ENCODE measurements around the gene SUSD3.

The SUSD3 gene

DNA sequence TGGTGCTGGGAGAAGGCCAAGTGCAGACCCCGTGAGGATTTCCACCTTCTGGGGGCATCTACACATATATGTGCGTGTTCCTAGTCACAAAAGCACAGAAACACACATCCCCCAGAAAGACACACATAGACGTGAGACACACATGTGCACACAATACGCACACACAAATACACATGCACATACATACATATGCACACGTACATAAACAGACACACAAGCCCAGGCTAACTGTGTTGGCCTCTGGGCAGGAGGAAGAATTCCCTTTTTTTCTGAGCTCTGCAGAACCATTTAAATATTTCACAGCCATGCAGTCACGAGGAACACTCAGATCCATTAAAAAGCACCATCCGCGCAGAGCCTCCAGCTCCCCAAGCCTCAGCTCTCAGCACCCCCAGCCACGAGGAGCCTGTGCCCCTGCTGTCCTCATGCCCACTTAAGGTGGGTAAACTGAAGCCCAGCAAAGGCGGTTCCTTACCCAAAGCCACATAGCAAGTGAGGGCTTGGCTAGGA lies 70.3 kb downstream of the SUSD3 start:
- Histone ChIP-seq H3K4me1 (peaks cover 77 to 96% (median 84%) of the 10 kb centered on the region in 10 experiments), H4K20me1 (peaks cover 0 to 86% (median 70%) of the 10 kb centered on the region in 11 experiments; a peak in 15 of 22 replicates), H3K36me3 (peaks cover 20 to 83% (median 35%) of the 10 kb centered on the region in 11 experiments), H3K4me2 (peak overlapping the region; percentile 82 to 100 (median 98)), H3K9me3 (replicated peaks in 1 of 11) (no peaks in the 10 kb centered on the region), H3K27me3 (no peaks in the 10 kb centered on the region), H3K27ac (peak overlapping the region; percentile 52 to 94 (median 75); a peak in 13 of 22 replicates), H3K9ac (peak overlapping the region; percentile 6 to 97 (median 67); a peak in 16 of 22 replicates), H3K4me3 (peak overlapping the region in 2 of 10 experiments; percentile 10 to 94; a peak in 4 of 20 replicates)
- no peak for TF ChIP-seq Cebpa-rat (IDR thresholded peaks at IDR 0.05)

DNA sequence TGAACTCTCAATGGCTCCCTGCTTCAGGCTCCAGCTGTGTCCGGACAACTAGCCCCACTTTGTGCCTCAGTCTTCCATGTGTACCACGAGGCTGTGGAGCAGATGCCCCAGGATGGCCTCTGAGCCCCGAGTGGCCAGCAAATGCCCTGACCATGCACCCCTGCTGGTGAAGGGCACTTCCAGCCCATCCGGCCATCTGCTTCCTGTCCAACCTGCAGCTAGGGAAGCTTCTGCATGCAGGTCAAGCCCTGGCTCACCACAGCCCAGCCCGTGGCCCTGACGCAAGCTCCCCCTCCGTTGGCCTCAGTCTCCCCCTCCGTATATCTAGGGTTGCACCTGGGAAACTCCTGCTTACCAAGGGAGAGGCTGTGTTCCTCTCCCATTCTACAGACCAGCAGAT lies 70.8 kb downstream of the SUSD3 start:
- no peaks in the 10 kb centered on the region for H3K27me3 ChIP-seq
- peak overlapping the region in 9 of 11 experiments; percentile 4 to 96 (median 81); a peak in 12 of 22 replicates for H3K27ac ChIP-seq
- H3K9me3 ChIP-seq (replicated peaks in 1 of 11): no peaks in the 10 kb centered on the region
- TF ChIP-seq Cebpa-rat (IDR thresholded peaks at IDR 0.05): no peak
- H3K4me3 ChIP-seq: peak overlapping the region in 3 of 10 experiments; percentile 94 to 97 (median 94); a peak in 3 of 20 replicates
- peak overlapping the region in 10 of 11 experiments; percentile 21 to 97 (median 90); a peak in 15 of 22 replicates for H3K9ac ChIP-seq
- peaks cover 15 to 78% (median 30%) of the 10 kb centered on the region in 11 experiments for H3K36me3 ChIP-seq
- H3K4me2 ChIP-seq: peak overlapping the region; percentile 82 to 100 (median 98)
- peaks cover 77 to 90% (median 81%) of the 10 kb centered on the region in 10 experiments for H3K4me1 ChIP-seq
- H4K20me1 ChIP-seq: peaks cover 0 to 86% (median 70%) of the 10 kb centered on the region in 11 experiments; a peak in 15 of 22 replicates

DNA sequence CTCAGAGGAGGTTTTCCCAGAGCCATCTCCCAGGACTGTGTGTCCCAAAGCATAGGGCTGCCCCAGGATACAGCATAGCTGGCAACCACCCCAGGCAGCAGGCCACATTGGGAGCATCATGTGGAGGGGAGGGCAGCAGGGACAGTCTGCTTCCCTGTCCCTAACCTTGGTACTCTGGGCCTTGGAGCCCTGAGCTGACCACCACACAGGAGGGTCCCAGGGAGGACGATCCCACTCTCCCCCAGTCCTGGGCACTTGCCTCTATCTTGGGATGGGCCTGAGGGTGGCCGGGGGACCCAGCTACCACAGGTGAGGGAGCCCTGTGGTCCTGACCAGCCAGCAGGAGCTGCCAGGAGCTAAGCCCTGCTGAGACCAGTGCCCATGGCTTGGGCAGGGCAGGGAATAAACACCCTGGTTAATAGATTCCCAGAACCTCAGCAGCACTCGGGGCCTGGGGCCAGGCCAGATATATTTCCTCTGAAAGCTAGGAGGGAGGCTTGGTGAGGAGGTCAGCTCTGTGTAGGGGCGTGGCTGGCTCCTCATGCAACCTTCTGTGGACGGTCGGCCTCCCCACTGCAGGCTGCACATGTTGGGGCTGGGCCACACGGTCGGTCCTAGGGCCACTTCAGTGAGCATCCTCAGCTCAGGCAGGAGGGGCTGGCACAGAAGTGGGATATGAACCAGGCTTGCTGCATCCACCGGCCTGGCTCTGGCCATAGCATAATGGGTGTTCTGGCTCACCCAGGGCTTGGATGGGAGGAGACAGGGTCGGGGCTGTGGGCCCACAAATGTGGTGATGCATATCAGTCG lies 71.4 kb downstream of the SUSD3 start:
- no peak for TF ChIP-seq Cebpa-rat (IDR thresholded peaks at IDR 0.05)

DNA sequence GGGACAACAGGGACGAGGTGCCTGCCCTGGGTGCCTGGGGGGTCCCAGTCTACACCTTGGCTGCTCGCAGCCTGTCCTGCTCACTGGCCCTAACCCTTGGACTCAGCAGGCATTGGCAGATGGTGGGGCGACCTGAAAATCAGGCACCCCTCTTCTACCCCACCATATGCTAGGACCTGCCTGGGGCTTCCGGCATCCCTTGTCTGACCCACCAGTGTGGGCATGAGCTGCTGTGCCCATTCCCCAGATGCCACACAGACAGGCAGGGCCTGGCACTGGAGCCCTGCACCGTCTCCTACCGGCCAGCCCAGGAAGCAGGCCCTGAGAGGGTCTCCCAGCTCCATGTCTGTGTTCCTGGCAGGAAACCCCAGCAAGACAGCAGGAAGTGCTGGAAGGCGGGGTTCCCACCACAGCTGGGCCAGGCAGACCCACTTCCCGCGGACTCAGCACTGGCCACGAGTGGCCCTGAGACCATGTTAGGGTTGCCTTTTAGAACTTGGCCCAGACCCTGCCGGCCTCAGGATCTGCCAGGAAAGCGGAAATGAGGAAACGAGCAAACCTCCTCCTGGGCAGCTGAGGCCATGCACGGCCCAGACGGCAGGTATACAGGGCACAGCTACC lies 72.5 kb downstream of the SUSD3 start:
- Histone ChIP-seq H3K27ac (peak overlapping the region; percentile 54 to 96 (median 89)), H4K20me1 (peaks cover 0 to 77% (median 60%) of the 10 kb centered on the region in 11 experiments; a peak in 15 of 22 replicates), H3K27me3 (no peaks in the 10 kb centered on the region), H3K9me3 (replicated peaks in 1 of 11) (no peaks in the 10 kb centered on the region), H3K36me3 (peaks cover 0 to 61% (median 13%) of the 10 kb centered on the region in 11 experiments; a peak in 16 of 22 replicates), H3K4me2 (peak overlapping the region; percentile 82 to 100 (median 98)), H3K4me1 (peaks cover 78 to 94% (median 92%) of the 10 kb centered on the region in 10 experiments), H3K9ac (peak overlapping the region; percentile 81 to 97 (median 90); a peak in 21 of 22 replicates), H3K4me3 (peak overlapping the region; percentile 15 to 97 (median 86); a peak in 19 of 20 replicates)
- no peak for TF ChIP-seq Cebpa-rat (IDR thresholded peaks at IDR 0.05)

More for the DNA sequence above, 71.4 kb downstream of the SUSD3 start:
- Histone ChIP-seq H3K9ac (peak overlapping the region; percentile 63 to 97 (median 90); a peak in 20 of 22 replicates), H3K9me3 (replicated peaks in 1 of 11) (no peaks in the 10 kb centered on the region), H3K4me2 (peak overlapping the region; percentile 82 to 100 (median 98)), H3K4me3 (peak overlapping the region in 3 of 10 experiments; percentile 94 to 97 (median 94); a peak in 5 of 20 replicates), H3K27me3 (no peaks in the 10 kb centered on the region), H4K20me1 (peaks cover 0 to 82% (median 69%) of the 10 kb centered on the region in 11 experiments; a peak in 15 of 22 replicates), H3K4me1 (peaks cover 78 to 92% (median 88%) of the 10 kb centered on the region in 10 experiments), H3K27ac (peak overlapping the region; percentile 4 to 96 (median 82); a peak in 16 of 22 replicates), H3K36me3 (peaks cover 9 to 72% (median 24%) of the 10 kb centered on the region in 11 experiments)

DNA sequence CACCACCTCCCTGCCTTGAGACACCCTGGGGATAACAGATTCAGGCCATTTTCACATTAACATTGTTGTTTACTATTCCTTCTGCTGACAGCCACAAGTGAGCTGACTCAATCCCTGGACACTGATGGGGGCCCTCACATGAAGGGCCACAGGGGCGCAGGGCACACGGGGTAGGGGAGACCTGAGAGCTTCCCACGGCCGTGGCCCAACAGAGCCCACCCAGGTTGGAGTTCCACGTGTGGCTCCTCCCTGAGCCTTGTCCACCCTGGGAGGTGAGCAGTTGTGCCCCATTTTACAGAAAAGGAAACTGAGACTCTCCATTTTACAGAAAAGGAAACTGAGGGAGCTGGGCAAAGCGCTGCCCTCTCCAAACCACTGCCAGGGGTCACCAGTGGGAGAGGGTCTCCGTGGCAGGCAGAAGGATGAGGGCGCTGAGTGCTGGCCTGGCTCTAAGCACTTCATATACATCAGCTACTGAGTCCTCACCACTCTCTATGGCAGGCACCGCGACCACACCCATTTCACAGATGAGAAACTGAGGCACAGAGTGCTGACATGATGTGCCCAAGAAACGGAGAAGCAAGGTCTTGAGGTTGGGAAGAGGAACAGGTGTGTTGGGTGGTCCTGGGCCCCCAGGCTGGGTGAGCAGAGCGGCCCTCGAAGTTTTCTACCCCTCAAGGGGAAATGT lies 73.2 kb downstream of the SUSD3 start:
- H3K4me2 ChIP-seq: peak overlapping the region; percentile 82 to 100 (median 98)
- peak overlapping the region; percentile 84 to 97 (median 88) for H3K4me3 ChIP-seq
- no peak for TF ChIP-seq Cebpa-rat (IDR thresholded peaks at IDR 0.05)
- H3K36me3 ChIP-seq: peaks cover 0 to 53% (median 11%) of the 10 kb centered on the region in 11 experiments; a peak in 14 of 22 replicates
- H4K20me1 ChIP-seq: peaks cover 0 to 69% (median 52%) of the 10 kb centered on the region in 11 experiments; a peak in 15 of 22 replicates
- peaks cover 78 to 94% (median 92%) of the 10 kb centered on the region in 10 experiments for H3K4me1 ChIP-seq
- H3K27me3 ChIP-seq: no peaks in the 10 kb centered on the region
- H3K9ac ChIP-seq: peak overlapping the region; percentile 81 to 97 (median 90); a peak in 21 of 22 replicates
- peak overlapping the region; percentile 77 to 96 (median 89) for H3K27ac ChIP-seq
- no peaks in the 10 kb centered on the region for H3K9me3 ChIP-seq (replicated peaks in 1 of 11)

DNA sequence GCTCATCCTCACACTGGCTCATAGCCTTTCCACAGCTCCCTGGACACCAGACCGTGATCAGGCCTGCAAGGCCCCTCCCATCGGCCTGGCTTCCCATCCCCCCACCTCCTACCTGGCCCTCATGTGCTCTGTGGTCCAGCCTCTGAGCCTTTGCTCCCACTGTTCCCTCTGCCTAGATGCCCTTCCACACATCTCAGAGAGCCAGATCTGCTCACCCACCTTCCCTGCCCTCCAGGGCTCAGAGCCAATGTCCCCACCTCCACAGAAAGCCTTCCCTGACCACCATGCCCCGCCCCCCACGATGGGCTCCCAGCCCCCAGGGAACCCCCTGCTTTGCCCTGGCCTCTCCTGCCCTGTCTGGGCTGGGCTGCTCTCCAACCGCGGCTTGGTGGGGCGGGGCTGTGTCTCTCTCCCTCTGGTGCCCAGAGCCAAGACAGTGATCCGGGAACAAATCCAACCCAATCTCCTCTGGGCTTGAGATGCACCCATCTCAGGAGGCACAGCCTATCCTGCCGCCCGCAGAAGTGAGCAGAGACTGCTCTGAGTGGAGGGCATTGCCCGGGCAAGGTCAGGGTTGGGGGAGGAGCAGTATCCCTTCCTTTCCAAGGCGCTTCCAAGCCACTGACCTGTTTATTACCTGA lies 73.9 kb downstream of the SUSD3 start:
- Histone ChIP-seq H3K9ac (peak overlapping the region; percentile 81 to 97 (median 90); a peak in 21 of 22 replicates), H3K4me3 (peak overlapping the region; percentile 84 to 97 (median 88)), H3K36me3 (peaks cover 0 to 50% (median 11%) of the 10 kb centered on the region in 11 experiments; a peak in 14 of 22 replicates)

DNA sequence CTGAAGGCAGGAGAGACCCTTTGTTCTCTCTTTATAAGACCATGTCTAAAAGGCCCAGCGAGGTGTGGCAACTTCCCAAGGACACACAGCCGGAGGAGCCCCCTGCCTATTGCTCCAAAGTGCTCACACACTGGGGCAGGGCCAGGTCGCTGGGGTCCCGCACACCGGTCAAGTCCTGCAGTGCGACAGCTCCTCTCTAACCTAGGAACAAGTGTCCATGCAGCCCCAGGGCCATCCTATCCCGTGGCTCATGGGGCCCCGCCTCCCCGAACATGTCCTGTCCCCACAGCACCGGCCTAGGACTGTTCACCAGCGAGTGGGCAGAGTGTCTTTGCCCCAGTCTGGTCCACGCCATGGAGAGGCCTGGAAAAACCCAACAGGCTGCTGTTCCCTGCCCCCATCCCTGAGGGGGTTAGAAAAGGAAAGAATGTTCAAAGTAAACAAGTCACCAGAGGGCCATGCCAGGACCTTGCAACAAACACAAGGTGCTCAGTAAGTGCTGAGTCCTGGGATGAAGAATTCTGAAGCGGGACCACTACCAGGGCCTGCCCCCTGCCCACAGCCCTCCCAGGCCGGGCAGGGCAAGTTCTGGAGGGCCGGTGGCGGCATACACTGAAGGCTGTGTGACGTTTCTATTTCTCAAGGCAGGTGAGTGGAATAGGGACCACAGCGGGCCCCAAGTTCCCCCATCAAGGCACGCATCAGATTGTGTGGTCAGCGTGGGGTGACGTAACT lies 74.6 kb downstream of the SUSD3 start:
- no peak for TF ChIP-seq Cebpa-rat (IDR thresholded peaks at IDR 0.05)

More for the DNA sequence above, 73.9 kb downstream of the SUSD3 start:
- Histone ChIP-seq H4K20me1 (peaks cover 0 to 62% (median 45%) of the 10 kb centered on the region in 11 experiments; a peak in 15 of 22 replicates), H3K9me3 (replicated peaks in 1 of 11) (no peaks in the 10 kb centered on the region), H3K27ac (peak overlapping the region; percentile 77 to 96 (median 89)), H3K27me3 (no peaks in the 10 kb centered on the region), H3K4me1 (peaks cover 78 to 94% (median 92%) of the 10 kb centered on the region in 10 experiments), H3K4me2 (peak overlapping the region; percentile 82 to 100 (median 98))
- no peak for TF ChIP-seq Cebpa-rat (IDR thresholded peaks at IDR 0.05)

More for the DNA sequence above, 74.6 kb downstream of the SUSD3 start:
- H3K27ac ChIP-seq: peak overlapping the region; percentile 77 to 96 (median 89)
- peak overlapping the region; percentile 82 to 100 (median 98) for H3K4me2 ChIP-seq
- H3K9me3 ChIP-seq (replicated peaks in 1 of 11): no peaks in the 10 kb centered on the region
- peak overlapping the region; percentile 81 to 97 (median 90) for H3K9ac ChIP-seq
- H3K27me3 ChIP-seq: no peaks in the 10 kb centered on the region
- peaks cover 78 to 94% (median 92%) of the 10 kb centered on the region in 10 experiments for H3K4me1 ChIP-seq
- peak overlapping the region; percentile 84 to 97 (median 88) for H3K4me3 ChIP-seq
- peaks cover 0 to 46% (median 11%) of the 10 kb centered on the region in 11 experiments; a peak in 14 of 22 replicates for H3K36me3 ChIP-seq
- peaks cover 0 to 55% (median 38%) of the 10 kb centered on the region in 11 experiments; a peak in 15 of 22 replicates for H4K20me1 ChIP-seq

Data from BLaER1 treated with 17β-estradiol and CSF1 and Interleukin-3, amounts not matched to agents 10 nM and 100 nM (cell line).